ENCODE results near the gene ANTKMT.

DNA sequence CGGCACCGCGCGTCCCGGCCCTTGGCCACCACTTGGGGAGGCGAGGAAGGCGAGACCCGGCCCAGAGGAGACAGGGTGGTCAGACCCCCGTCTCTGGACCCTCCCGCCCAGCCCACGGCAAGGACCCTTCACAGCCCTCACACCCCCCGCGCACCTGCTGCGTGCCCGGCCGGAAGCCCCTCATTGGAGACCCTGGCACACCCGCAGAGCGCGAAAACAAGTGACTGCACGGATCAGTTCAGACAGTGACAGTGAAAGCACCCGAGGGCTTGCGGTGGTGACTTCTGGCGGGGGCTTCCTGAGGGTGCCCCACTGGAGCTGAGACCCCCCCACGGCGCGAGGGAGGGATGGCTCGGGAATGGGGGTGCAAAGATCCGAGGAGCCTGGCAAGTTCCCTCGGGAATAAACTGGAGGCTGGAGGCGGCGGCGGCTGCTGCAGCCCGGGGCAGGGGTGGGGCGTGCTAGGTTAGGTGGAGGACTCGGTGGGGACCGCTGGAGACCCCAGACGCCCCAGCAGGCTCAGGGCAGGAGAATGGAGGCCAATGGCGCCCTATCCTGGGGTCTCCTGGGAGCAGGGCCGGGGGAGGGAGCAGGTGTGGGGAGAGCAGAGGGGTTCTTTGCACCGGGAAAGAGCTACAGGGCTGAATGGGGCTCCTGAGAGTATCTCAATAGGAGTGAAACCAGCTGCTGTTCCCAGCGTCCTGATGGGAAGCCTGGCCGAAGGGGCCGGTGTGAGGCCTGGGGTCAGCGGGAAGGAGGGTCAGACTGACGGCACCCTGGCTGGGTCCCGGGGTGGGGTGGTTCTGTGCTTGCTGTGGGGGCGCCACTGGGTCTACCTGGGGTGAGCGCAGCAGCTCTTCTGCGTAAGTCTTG, 14.5 kb upstream of the ANTKMT start:
- TF ChIP-seq, protein P1, sequence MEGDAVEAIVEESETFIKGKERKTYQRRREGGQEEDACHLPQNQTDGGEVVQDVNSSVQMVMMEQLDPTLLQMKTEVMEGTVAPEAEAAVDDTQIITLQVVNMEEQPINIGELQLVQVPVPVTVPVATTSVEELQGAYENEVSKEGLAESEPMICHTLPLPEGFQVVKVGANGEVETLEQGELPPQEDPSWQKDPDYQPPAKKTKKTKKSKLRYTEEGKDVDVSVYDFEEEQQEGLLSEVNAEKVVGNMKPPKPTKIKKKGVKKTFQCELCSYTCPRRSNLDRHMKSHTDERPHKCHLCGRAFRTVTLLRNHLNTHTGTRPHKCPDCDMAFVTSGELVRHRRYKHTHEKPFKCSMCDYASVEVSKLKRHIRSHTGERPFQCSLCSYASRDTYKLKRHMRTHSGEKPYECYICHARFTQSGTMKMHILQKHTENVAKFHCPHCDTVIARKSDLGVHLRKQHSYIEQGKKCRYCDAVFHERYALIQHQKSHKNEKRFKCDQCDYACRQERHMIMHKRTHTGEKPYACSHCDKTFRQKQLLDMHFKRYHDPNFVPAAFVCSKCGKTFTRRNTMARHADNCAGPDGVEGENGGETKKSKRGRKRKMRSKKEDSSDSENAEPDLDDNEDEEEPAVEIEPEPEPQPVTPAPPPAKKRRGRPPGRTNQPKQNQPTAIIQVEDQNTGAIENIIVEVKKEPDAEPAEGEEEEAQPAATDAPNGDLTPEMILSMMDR (IDR thresholded peaks at IDR 0.05), result no peak
- TF ChIP-seq POLR2A (IDR thresholded peaks at IDR 0.05), result no peak
